Measurements from ENCODE around the gene DMRTC2.

The DMRTC2 gene

GRCh38 chr19:41859213-41859617, 14.4 kb downstream of the DMRTC2 start:
- no peaks in the 10 kb centered on the region for H3K9me3 ChIP-seq (ENCODE audit: insufficient read depth, low read length)
- H3K4me2 ChIP-seq (ENCODE audit: low read length), result peak overlapping the region; percentile 59
- H4K20me1 ChIP-seq (ENCODE audit: insufficient read depth, low read length), result peaks cover 27% of the 10 kb centered on the region
- H3K27me3 ChIP-seq (ENCODE audit: low read depth, low read length), result peaks cover 10% of the 10 kb centered on the region
- peaks cover 44% of the 10 kb centered on the region for H3K79me2 ChIP-seq (ENCODE audit: low read length)
- TF ChIP-seq, protein P1, sequence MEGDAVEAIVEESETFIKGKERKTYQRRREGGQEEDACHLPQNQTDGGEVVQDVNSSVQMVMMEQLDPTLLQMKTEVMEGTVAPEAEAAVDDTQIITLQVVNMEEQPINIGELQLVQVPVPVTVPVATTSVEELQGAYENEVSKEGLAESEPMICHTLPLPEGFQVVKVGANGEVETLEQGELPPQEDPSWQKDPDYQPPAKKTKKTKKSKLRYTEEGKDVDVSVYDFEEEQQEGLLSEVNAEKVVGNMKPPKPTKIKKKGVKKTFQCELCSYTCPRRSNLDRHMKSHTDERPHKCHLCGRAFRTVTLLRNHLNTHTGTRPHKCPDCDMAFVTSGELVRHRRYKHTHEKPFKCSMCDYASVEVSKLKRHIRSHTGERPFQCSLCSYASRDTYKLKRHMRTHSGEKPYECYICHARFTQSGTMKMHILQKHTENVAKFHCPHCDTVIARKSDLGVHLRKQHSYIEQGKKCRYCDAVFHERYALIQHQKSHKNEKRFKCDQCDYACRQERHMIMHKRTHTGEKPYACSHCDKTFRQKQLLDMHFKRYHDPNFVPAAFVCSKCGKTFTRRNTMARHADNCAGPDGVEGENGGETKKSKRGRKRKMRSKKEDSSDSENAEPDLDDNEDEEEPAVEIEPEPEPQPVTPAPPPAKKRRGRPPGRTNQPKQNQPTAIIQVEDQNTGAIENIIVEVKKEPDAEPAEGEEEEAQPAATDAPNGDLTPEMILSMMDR (IDR thresholded peaks at IDR 0.05; ENCODE audit: low read depth, low read length), result peak; percentile 61
- TF ChIP-seq EZH2phosphoT487 (IDR thresholded peaks at IDR 0.05; ENCODE audit: low read depth), result no peak
- H3K27ac ChIP-seq (ENCODE audit: low read length), result no peak overlapping the region
- H2AFZ ChIP-seq (ENCODE audit: low read depth, low read length), result peak overlapping the region; percentile 49; the same call in 1 of the 2 replicates
- H3K9ac ChIP-seq (ENCODE audit: low read length), result peak overlapping the region; percentile 61
- H3K4me1 ChIP-seq (ENCODE audit: low read length), result peaks cover 36% of the 10 kb centered on the region
- peak overlapping the region; percentile 82 for H3K4me3 ChIP-seq (ENCODE audit: low read length)
- peaks cover 37% of the 10 kb centered on the region for H3K36me3 ChIP-seq (replicated peaks; ENCODE audit: low read depth, low read length)

DNA sequence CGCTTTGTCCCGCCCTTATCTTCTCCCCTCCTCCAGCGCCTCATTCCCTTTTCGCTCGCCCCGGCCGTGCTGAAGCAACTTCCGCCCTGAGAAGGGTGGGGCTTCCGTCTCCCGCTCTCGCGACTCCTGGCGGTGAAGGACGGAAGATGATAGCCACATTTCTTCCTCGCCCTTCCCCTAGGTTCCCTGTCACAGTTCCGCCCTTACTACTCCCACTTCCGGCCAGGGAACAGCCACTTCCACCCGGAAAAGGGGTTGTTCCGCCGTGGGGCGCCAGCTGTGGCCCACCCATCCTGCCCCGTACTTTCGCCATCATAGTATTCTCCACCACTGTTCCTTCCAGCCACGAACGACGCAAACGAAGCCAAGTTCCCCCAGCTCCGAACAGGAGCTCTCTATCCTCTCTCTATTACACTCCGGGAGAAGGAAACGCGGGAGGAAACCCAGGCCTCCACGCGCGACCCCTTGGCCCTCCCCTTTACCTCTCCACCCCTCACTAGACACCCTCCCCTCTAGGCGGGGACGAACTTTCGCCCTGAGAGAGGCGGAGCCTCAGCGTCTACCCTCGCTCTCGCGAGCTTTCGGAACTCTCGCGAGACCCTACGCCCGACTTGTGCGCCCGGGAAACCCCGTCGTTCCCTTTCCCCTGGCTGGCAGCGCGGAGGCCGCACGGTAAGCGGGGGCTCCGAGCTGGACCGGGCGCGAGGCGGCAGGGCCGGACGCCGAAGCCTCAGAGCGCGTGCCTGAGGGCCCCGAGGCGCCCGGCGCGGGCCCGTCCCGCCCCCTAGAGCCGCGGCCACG, 15.0 kb downstream of the DMRTC2 start, which contains the start of gene RPS19:
TSS of gene RPS19 (plus strand) at position 638 of the 801 bp plus-strand sequence. CDS start 520 bp downstream, outside the sequence.
- H3K27me3 ChIP-seq (ENCODE audit: low read depth, low read length), result peaks cover 4% of the 10 kb centered on the region; the same call in 1 of the 2 replicates
- peak within 1 kb of the TSS; percentile 88 for H3K27ac ChIP-seq (ENCODE audit: low read length)
- peaks cover 33% of the 10 kb centered on the region for H4K20me1 ChIP-seq (ENCODE audit: insufficient read depth, low read length)
- peaks cover 43% of the 10 kb centered on the region for H3K36me3 ChIP-seq (replicated peaks; ENCODE audit: low read depth, low read length)
- no peak for TF ChIP-seq EZH2phosphoT487 (IDR thresholded peaks at IDR 0.05; ENCODE audit: low read depth)
- TF ChIP-seq, protein P1 (IDR thresholded peaks at IDR 0.05; ENCODE audit: low read depth, low read length), result peak; percentile 41; the same call in 1 of the 2 replicates
- H3K9me3 ChIP-seq (ENCODE audit: insufficient read depth, low read length), result no peaks in the 10 kb centered on the region
- peak within 1 kb of the TSS; percentile 92 for H3K4me2 ChIP-seq (ENCODE audit: low read length)
- peak within 1 kb of the TSS; percentile 82 for H3K4me3 ChIP-seq (ENCODE audit: low read length)
- H3K9ac ChIP-seq (ENCODE audit: low read length), result peak within 1 kb of the TSS; percentile 97
- peaks cover 42% of the 10 kb centered on the region for H3K4me1 ChIP-seq (ENCODE audit: low read length)
- peaks cover 50% of the 10 kb centered on the region for H3K79me2 ChIP-seq (ENCODE audit: low read length)
- peak within 1 kb of the TSS; percentile 79; the same call in 1 of the 2 replicates for H2AFZ ChIP-seq (ENCODE audit: low read depth, low read length)

GRCh38 chr19:41860419-41861115, 15.7 kb downstream of the DMRTC2 start:
- Histone ChIP-seq H3K4me1 (ENCODE audit: low read length) (peaks cover 49% of the 10 kb centered on the region), H3K4me3 (ENCODE audit: low read length) (peak overlapping the region; percentile 82), H4K20me1 (ENCODE audit: insufficient read depth, low read length) (peaks cover 40% of the 10 kb centered on the region), H3K79me2 (ENCODE audit: low read length) (peaks cover 58% of the 10 kb centered on the region), H2AFZ (ENCODE audit: low read depth, low read length) (no peak overlapping the region), H3K27ac (ENCODE audit: low read length) (peak overlapping the region; percentile 88), H3K4me2 (ENCODE audit: low read length) (peak overlapping the region; percentile 92), H3K9ac (ENCODE audit: low read length) (peak overlapping the region; percentile 97), H3K36me3 (replicated peaks; ENCODE audit: low read depth, low read length) (peaks cover 49% of the 10 kb centered on the region), H3K27me3 (ENCODE audit: low read depth, low read length) (no peaks in the 10 kb centered on the region), H3K9me3 (ENCODE audit: insufficient read depth, low read length) (no peaks in the 10 kb centered on the region)
- TF ChIP-seq, protein P1 (IDR thresholded peaks at IDR 0.05; ENCODE audit: low read depth, low read length), result no peak
- no peak for TF ChIP-seq EZH2phosphoT487 (IDR thresholded peaks at IDR 0.05; ENCODE audit: low read depth)
